GM19351 (cell line): ENCODE data around the gene WIPF2.

Experiments used
- ATAC-seq: cut with Tn5 transposase; IDR thresholded peaks from one replicate; pipeline ENCODE4 v1.9.1; 2021; ENCODE audit warnings: mild to moderate bottlenecking, moderate library complexity; ENCODE audit not compliant: unreplicated experiment

The WIPF2 gene

DNA sequence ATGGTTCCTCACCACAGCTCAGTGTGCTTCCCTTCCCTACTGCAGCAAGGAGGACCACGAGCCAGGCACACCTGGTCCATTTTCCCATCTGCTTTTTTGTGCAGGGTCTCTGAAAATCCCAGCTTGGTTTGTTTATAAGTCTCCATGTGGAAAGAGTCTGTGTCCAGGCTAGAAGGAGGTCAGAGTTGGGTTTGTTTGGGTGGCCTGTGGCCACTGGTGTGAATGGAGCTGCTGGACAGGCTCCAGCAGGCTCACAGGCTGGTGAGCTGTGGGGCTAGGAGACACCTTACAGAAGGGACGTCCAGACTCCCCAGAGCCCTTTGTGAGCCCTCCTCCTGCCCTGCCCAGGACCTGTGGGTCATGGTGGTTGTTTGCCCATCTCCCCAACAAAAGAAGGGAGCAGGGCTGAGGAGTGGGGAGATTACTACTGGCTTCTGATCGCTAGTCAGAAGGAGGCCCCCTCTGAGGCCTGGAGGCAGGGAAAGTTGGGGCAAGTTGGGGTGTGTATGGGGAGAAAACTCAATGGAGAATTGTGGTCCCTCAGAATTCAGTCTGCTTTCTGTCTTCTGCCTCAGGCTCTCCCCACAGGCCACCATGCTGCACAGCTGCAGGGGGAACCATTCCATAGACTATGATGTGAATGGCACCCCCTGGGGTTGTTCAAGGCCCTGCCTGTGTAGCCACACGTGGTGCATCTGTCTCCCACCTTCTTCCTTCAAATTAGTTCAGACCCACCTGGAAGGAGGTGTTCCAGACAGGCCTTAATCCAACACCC is 94.0 kb downstream of the WIPF2 start:
- ATAC-seq: no peak

DNA sequence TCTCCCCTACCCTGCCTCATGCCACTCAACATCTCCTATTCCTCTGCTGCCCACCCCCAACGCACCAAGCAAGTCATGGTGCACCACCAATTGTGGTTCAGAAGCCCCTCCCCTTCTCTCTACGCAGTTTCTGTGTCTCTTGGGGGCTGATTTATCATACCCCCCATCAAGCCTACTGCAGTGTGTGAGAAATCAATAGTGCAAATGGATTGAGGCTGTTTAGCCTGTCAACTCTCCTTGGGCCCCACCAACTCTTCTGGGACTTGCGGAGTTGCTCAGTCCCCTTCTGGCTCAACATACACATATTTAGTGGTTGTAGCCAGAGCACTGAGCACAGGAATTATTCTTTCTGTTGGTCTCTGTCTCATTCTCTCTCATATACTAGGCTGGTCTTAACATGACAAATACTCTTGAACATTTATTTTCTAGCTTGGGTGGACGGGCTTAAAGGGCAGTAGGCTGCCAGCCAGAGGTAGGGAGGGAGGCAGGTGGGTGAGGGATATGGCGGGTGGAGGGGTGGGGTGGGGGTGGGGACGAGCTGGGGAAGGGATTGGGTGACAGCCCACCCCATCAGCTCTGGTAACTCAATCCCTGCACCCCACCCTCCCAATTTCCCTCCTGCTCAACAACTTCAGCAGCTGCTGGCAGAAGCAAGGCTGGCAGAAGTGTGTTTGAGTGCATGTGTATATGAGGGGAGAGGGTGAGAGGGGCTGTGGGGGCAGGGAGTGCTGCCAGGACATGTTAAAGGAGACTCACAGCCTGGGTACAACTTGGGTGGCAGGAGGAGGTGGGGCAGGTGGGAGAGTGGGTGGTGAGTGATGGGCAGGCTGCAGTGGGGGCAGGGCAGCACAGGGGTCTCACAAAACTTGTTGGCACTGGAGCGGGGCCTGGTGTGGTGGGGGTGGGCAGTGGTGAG is 94.8 kb downstream of the WIPF2 start:
- no peak for ATAC-seq

DNA sequence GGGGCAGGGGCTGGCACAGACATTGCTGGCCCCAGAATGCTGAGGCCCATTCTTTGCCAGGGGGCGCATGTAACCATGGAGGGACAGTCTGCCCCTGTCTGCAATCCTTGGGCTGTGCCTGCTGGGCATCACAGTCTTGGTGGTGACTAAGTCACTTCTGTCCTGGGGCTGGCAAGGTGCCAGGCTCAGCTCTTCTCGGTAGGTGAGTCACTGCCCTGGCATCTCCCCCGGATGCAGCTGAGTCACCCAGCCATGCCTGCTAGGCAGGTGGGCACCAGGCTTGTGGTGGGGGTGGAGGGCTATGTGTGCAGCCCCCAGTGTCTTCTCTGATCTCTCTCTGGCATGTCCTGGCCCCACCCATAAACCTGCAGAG is 95.5 kb downstream of the WIPF2 start:
- no peak for ATAC-seq

DNA sequence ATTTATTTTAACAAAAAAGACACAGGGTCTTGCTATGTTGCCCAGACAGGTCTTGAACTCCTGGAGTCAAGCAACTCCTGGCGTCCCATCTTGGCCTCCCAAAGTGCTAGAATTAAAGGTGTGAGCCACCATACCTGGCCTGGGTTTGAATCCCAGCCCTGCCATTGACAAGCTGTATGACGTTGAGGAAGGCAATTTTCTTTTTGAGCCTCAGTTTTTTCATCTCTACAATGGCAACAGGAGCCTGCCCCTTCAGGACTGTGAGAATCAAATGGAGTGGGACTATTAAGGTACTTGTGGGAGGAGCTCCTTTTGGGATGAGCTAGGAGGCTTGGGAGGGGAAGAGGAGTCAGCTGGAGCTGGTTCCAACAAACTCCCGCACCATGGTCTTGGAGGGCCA is 96.1 kb downstream of the WIPF2 start:
- no peak for ATAC-seq

DNA sequence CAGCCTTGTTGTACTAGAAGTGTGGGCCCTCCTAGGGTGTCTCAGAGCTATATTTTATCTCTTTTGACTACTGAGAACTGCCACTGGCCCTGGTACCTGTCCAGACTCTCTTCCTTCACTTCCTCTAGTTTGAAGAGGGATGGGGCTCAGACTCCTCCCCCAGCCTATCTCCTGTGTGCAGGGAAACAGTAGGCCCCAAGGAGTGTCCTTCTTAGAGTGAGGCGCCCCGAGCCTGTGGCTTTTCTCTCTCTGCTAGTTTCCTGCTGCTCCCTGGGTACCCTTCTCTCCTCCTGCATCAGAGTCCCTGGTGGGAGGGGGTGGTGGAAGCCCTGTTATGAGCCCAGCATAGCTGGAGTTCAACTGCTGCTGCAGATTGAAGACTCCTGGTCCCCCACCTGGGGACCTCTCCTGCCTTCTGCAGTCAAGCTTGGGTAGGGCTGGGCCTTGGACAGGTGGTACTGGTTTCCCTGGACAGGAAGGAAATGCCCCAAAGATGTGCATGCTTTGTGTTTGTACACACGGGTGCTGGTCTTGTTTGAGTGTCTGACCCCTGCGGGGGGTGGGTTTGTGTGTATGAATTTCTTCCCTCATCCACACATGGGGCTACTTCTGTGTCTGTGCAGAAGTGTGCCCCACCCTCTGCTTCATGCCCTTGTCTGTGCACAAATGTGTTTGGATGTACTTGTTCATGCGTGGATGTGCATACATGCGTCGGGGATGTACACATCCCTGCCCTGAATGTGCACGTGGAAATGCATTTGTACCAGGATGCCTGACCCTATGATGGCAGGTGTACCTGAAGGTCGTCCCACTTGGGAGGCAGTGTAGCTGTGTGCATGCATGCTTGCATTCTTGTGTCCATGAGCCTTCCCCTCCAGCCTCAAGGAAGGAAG is 96.8 kb downstream of the WIPF2 start:
- no peak for ATAC-seq

DNA sequence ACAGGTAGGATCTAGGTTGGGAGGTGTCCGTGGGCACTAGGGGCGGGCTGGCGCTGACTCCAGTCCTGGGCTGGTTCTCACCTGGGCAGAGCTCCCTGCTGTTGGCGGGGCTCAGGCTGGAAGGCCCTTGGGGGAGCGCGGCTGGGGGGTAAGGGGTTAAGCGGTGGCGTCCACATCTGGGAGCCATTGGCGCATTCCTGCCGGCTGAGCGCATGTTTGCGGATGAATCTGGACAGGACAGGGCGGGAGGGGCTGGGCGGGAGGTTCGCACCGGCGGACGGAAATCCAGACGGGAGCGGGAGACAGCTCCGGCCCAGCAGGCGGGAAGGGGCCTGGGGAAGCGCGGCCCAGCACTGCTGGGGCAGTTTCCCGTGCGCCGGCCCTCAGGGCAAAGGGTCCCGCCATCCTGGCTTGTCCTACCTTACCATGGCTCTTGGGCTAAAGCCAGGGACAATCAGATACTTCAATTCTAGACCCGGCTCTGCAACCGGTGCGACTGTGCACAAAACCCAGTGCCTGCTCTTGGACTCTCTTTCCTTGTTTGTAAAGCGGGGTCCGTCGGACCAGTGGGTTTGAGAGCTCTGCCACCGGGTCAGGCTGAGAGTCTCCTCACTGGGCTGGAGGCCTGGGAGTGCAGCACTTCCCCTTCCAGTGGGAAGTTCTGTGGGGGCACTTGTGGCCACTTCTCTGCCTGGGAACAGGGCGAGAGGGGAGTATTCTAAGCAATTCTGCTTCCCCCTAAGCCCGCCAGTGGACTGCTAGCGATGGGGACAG is 97.7 kb downstream of the WIPF2 start:
- no peak for ATAC-seq

DNA sequence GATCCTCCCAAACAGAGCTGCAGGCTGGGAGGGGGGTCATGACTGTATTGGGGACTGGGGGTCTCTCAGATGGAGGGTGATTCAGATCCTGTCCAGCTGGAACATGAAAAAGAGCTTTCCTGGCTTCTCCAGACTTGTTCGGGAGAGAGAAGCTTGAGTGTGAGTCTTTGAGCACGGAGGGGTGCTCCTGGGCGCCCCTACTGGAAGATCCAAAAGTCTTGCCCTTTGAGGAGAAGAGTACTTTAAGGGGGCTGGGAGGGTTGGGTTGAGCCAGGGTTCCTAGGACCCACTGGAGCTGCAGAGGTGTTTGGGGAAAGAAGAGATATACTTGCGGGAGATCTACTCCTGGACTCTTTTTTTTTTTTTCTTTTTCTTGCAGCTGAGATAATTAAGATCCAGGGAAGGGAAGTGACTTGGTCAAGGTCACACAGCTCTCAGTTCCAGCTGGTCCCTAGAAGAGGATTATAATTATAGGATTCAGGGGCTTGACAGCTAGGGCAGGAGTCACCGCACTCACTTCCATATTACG is 98.3 kb downstream of the WIPF2 start:
- ATAC-seq: no peak

DNA sequence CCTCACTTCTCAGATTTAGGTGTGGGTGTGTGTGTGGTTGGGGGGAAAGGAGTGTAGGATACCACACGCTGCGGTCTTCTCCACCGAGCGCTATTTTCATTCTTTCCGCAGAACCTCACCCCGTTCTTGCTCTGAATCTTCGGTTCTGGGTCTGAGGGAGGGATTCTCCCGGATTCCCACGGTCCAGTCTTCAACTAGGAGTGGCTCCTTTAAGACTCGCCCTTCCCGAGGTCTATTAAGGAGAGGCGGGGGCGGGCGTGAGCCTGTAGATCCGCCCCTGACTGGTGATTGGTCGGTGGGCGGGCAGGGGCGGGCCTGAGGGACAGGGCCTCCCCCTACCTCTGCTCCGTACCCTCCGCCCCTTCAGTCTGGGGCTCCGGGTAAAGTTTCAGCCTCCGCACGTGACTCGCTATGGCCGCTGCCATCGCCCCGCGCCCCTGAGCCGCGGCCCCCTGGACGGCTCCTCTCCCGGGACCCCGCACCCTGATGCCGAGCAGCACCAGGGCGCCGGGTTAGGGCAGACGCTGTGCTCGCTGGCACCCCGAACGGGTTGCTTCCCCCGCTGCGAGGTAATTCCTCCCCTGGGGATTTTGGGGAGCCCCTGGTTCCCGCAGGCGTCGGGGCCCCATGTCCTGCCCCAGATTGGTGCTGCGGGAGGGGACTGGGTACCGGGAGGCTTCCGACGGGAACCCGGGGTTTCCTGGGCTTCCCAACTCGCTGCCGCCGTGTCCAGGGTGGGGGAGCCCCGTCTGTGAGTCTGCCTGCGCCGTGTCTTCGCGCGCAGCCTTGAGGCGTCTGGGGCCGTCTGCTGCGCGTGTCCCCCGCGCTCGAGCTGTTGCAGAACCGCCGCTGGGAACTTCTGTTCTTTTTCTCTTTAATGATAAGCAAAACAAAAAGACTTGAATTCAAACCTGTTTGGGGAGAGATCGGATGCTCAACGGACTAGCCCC is 99.1 kb downstream of the WIPF2 start:
- ATAC-seq: peak; percentile 67

DNA sequence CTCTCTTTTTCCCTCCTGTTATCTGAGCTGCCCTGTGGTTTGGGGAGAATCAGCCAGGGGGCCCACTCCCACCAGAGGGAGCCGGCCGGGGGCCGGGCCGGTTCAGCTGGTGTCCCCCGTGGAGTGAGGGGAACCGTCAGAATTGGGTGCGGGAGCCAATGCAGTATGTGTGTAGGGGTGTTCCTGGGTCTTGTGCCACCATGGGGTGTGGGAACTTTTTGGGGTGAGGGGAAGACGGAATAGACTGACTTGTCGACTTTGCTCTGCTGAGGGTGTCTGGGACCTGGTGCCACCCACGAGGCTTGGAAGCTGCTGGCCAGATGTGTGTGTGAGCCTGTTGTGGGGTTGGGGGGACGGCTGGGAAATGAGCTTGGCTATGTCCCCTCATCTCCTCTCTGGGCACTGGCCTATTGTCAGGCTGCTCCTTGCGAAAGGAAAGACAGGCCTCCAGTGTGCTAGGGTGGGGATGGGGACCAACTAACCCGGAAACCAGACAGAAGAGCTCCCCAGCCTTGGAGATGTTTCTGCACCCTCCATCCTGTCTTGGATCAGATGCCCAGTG is 99.8 kb downstream of the WIPF2 start:
- ATAC-seq: no peak

DNA sequence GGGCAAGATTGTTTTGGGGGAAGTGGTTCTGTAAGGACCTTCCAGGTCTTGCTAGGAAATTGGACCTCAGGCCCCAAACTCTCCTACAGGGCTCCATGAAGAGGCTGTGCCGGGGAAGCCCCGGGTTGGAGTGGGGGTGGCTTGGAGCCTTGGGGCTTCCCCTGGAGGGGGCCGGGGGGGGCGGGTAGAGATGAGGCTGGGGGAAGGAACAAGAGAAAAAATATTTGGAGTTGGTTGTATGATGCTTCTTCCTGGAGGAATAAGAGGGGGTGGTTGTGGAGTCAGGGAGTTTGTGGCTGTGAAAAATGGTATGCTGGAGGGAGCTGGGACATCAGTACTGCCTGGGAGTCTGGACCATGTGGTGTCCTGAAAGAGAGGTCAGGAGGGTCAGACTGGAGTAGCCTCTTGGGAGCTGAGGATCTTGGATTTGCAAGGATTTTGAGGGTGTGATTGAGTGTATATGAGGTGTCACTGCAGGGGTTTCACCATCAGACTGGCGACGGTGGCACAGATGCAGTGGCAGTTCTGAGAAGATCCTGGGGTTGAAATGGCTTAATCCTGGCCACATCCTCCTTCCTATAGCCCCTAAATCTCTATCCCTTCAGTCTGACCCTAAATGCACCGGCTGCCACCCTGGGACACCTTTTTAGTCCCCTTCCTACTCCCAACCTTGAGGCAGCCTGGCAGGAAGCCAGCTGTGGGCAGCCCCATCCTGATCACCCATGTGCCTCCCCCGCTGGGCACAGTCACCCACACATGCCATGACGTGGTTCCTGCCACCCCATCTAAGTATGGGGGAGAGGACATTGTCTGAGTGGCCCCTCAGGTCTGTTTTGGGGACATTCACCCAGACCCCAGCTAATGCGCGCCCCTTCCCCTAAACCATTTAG is 100.8 kb downstream of the WIPF2 start:
- ATAC-seq: no peak

DNA sequence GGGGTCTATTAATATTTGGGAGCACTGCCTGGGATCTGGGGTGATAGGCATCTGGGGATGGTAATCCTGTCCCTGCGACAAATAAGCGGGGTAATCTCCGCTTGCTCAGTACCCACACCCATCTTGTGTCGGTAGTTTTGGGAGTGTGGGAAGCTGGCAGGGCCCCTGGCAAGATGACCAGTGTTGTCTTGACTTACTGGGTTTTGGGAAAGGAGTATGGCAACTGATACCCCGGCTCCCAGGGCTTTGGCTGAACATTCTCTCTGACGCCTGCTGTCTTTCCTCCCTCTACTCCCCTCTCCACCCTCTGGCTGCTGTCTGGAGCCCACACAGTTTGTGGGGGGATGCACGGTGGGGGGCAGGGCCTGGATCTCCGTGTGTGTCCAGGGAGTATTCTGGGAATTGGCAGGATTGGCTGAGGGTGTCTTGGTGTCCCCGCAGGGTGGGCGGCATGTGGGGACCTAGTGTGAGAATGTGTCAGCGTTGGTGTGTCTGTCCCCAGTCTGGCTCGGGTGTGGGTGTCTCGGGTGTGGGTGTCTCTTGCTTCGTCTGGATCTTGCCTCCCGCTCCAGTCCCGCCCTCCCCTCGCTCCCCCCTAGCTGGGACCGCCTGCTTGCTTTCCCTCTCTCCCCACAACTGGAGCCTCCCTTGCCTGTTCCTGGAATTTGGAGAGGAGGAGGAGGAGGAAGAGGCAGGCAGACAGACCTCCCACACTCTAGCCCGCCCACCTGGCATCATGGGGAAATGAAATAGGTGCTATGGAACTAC is 101.8 kb downstream of the WIPF2 start:
- no peak for ATAC-seq

DNA sequence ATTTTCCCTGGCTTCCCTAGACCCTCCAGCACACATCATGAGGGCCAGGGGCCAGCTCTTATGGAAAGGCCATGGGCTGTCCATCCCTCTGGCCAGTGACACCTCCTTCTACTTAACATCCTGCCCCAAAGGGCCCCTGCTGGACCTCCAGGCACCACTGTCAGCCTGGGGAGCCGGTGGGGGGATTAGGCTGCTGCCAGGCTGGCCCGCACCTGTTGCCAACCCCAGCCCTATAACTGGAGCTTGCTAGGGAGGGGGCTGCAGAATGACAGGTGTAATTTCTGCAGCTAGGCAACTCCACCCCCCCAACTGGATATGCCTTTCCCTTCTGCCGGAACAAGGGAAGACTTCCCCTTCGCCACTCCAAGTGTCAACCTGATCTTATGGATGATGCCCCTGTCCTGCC is 102.4 kb downstream of the WIPF2 start:
- ATAC-seq: no peak

DNA sequence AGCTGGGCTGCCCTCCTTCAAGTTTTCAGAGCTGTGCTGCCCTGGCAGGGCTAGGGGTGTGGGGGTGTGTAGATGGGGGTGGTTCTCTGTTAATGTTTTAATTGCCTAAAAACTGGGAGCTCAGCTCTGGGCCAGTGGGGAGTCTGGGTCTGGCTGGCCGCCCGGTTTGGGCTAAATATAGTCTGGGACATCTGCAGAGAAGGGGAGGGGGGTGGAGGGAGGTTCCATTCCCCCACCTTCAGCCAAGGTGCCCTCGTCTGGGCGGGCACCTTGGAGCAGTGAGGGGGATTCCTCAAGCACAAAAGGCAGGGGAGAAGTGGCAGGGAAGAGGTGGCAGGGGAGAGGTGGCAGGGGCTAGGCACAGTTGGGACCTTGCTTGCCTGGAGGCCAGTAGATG is 102.9 kb downstream of the WIPF2 start:
- ATAC-seq: no peak

DNA sequence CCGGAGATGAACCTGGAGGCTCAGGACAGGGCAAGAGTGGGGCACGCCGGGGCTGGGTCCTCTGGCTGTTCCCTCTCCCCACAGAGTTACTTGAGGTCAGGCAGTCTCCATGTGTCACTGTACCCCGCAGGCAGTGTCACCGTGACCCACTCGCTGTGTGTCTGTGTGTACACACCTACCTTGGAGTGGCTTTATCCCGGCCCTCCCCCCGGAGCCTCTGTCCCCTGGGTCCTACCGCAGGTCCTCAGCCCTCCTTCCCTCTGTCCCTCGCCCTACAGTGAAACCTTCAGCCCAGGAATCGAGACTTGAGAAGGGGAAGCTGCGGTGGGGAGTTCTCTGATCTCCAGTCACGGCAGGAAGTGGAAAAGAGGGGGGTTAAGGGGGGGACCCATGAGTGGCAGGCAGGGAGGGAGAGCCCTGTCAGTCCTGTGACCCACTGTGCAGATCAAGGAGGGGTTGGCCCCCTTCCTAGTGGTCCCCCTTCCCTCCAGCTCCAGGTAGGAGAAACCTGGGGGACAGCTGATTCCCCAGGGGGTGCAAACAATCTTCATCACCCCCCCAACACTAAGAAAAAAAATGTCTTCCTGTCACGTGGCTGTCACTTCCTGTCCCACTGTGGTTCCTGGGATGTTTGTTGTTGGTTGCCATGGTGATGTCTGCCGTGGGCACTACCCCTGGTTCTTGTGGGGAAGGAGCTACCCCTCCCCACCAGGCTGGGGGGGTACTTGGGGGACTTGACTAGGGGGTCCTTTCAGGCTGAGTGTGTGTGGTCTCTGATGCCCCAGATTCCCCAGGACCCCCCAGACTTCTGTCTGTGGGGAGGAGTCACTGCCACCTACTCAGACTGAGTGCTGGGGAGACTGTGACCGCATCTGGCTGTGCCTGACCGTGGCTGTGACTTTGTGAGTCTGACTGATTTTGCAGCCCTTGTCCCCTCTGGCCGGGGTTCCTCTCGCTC is 103.5 kb downstream of the WIPF2 start:
- ATAC-seq: peak; percentile 35

DNA sequence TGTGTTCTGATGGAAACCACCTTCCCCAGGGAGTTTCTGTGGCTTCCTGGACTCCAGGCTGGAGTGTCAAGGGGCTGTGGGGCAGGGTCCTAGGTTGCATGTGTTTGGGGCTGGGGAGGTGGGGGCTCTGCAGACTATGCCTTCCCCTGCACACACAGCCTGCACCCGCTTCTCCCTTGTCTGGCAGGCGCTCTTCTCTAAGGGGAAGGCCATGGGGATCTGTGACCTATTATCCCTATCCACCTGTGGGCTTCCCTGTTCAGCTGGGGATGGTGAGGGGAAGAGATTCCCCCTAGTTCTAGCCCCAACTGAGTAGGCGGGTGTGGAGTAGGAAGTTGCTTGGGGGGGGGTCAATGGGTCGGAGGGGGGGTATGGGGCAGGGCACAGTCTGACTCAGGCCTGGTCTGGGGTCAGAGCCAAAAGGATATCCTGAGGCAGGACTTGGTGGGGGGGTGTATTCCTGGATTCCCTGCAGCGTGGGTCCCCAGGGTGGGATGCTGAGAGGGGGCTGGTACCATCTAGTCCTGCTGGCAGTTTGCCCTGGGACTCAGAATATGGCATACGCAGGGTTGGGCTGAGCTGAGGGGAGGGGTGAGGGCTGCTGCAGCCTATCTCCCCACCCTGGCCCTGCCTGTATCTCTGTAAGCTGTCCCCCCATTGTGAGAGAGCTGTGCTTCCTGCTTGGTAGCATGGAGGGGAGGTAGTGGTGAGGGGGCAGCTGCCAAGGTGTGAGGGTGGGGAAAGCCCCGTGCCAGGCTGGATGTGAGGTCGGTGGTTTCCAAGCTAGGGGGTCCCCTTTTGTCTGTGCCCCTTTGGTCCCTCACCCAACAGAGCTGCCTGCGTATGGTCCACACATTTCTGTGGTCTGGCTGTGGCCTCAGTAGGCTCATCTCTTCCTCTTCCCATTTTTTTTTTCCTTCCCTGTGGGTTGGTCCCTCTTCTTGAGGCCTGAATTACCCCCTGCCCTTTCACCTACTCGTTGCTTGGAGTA is 104.6 kb downstream of the WIPF2 start:
- no peak for ATAC-seq
